Measurements from ENCODE around the gene FMNL1. TPM values are rescaled to one million over a fixed set of nuclear protein-coding genes. Genes with fewer than 3 reads are reported as not detected.
"Not testable (repeated sequence)": the region's sequence is repeated elsewhere in the genome, so short reads cannot be mapped to it uniquely, and the experiment has no call there.

FMNL1 gene
- total RNA-seq, 1 donor from 2014 or later = 10.7 TPM

- no peaks in the 10 kb centered on the region for H3K9me3 ChIP-seq
- H3K4me1 ChIP-seq = peaks cover 5 to 12% of the 10 kb centered on the region in 2 donors
- intact Hi-C loops (cut with DNase I) = no loop called here
- no peaks in the 10 kb centered on the region for H3K27me3 ChIP-seq
- H3K27ac ChIP-seq = no peak overlapping the region
- peak in 1 of 3 experiments; percentile 36 for TF ChIP-seq CTCF (IDR thresholded peaks at IDR 0.05)
- peak overlapping the region; percentile 55 to 61 for H3K4me3 ChIP-seq
- H3K36me3 ChIP-seq = no peaks in the 10 kb centered on the region
- DNase-seq (ENCODE audit: low spot score in 2 of 2) = no peak
Observed at GRCh38 chr17:45246861-45247428, 25.3 kb downstream of the FMNL1 start.

- Histone ChIP-seq H3K9me3 (no peaks in the 10 kb centered on the region), H3K36me3 (no peaks in the 10 kb centered on the region), H3K4me3 (peak overlapping the region; percentile 55 to 61), H3K4me1 (peaks cover 5 to 12% of the 10 kb centered on the region in 2 donors), H3K27me3 (no peaks in the 10 kb centered on the region), H3K27ac (no peak overlapping the region)
- DNase-seq (ENCODE audit: low spot score in 2 of 2) = peak; percentile 83 to 90
- TF ChIP-seq CTCF (IDR thresholded peaks at IDR 0.05) = no peak
- intact Hi-C loops (cut with DNase I) = no loop called here
Observed at GRCh38 chr17:45247429-45248131, 25.9 kb downstream of the FMNL1 start.

- intact Hi-C loops (cut with DNase I) = no loop called here
- Histone ChIP-seq H3K4me3 (peak overlapping the region; percentile 55 to 61), H3K27ac (no peak overlapping the region), H3K9me3 (no peaks in the 10 kb centered on the region), H3K36me3 (no peaks in the 10 kb centered on the region), H3K27me3 (no peaks in the 10 kb centered on the region), H3K4me1 (peaks cover 5 to 12% of the 10 kb centered on the region in 2 donors)
- no peak for TF ChIP-seq CTCF (IDR thresholded peaks at IDR 0.05)
- no peak for DNase-seq (ENCODE audit: low spot score in 2 of 2)
Observed at GRCh38 chr17:45248132-45248957, 26.7 kb downstream of the FMNL1 start.

- Histone ChIP-seq H3K36me3 (no peaks in the 10 kb centered on the region), H3K4me1 (peaks cover 0 to 9% of the 10 kb centered on the region in 2 donors), H3K9me3 (no peaks in the 10 kb centered on the region), H3K27me3 (no peaks in the 10 kb centered on the region), H3K4me3 (no peak overlapping the region), H3K27ac (no peak overlapping the region)
- TF ChIP-seq CTCF (IDR thresholded peaks at IDR 0.05) = no peak
- DNase-seq (ENCODE audit: low spot score in 2 of 2) = no peak
- intact Hi-C loops (cut with DNase I) = no loop called here
Observed at GRCh38 chr17:45251931-45252330, 30.2 kb downstream of the FMNL1 start.

GRCh38 chr17:45253237-45253636 lies 31.6 kb downstream of the FMNL1 start:
- H3K9me3 ChIP-seq; H3K4me1 ChIP-seq; H3K27ac ChIP-seq; H3K27me3 ChIP-seq; H3K36me3 ChIP-seq; DNase-seq (ENCODE audit: low spot score in 2 of 2); H3K4me3 ChIP-seq; intact Hi-C loops (cut with DNase I): not testable (repeated sequence)

- Histone ChIP-seq H3K27me3 (no peaks in the 10 kb centered on the region), H3K27ac (no peak overlapping the region), H3K4me3 (no peak overlapping the region), H3K9me3 (no peaks in the 10 kb centered on the region), H3K4me1 (no peaks in the 10 kb centered on the region), H3K36me3 (no peaks in the 10 kb centered on the region)
- TF ChIP-seq CTCF (IDR thresholded peaks at IDR 0.05) = no peak
- DNase-seq (ENCODE audit: low spot score in 2 of 2) = no peak
- intact Hi-C loops (cut with DNase I) = no loop called here
Observed at GRCh38 chr17:45253879-45254278, 32.2 kb downstream of the FMNL1 start.
